ENCODE results near the gene C6orf118. TPM values are rescaled to one million over a fixed set of nuclear protein-coding genes. Genes with fewer than 3 reads are reported as not detected.

C6orf118 gene
- total and polyA plus RNA-seq, 2 of the 8 experiments (the other 6 are each of a cell fraction or from before 2014, with no cell fraction given): 0.35 to 0.58 TPM

DNA sequence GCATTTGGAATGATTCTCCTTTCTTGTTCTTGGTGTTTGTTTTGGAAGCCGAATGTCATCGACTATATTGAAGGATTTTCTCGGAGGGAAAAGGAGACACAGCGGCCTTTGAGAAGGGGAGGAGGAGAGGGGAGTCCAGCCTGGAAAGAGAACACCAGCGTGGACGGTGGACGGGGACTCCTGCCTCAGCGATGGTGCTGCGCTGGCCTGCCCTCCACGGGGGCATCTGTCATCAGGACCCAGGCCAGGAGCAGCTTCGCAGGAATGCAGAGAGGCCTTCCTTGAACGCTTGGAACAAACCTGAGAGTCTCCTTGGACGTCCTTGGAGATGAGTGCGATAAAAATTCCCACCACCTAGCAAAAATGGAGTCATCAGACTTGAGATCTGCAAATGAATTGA lies 8.3 kb upstream of the C6orf118 start (continued):
- TF ChIP-seq BCL11A (IDR thresholded peaks at IDR 0.05; ENCODE audit: low read depth in 2 of 2, low read length in 2 of 2) (no peak), SP4 (IDR thresholded peaks at IDR 0.05; ENCODE audit: low read length) (no peak)
